Eye (tissue), 1 donor: Measurements from ENCODE around the gene TNNT3.

Experiments
- DNase-seq: peaks from one replicate; pipeline ENCODE4 v3.0.0-alpha.2; 2015

Gene TNNT3

DNA sequence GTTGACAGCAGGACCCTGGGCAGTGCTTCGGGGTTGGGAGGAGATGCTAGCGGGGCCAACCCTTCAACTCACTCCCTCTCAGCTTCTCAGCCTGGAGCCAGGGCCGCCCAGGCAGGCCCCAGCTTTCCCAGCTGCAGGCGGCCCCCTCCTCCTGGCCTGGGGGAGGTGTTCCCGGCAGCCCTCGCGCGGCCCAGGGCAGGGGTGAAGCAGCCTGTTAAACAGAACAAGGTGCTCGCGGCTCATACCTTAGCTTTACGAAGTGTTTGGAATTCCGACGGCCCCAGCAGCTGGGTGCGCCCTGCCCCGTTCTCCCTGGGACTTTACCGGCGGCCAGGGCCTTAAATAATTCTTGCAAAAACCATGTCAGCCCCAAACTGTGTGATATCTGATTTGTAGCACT lies 44.8 kb downstream of the TNNT3 start:
- no peak for DNase-seq

DNA sequence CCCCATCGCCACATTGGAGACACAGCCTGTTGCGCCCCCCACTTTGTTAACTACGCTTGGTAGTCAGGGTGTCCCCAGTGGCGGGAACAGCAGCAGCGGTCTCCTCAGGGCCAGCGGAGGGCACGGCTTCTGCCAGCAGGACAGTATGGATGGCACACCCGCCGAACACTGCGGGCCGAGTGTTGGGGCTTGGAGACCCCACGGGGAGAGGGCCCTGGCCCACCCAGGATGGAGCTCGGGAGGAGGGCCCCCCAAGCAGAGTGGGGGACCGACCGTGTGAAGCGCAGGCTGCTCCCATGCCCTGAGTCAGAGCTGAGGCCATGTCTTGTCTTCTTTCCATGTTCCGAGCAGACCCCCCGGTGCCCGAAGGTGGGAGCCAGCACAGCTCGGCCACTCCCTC lies 45.5 kb downstream of the TNNT3 start:
- DNase-seq = no peak

DNA sequence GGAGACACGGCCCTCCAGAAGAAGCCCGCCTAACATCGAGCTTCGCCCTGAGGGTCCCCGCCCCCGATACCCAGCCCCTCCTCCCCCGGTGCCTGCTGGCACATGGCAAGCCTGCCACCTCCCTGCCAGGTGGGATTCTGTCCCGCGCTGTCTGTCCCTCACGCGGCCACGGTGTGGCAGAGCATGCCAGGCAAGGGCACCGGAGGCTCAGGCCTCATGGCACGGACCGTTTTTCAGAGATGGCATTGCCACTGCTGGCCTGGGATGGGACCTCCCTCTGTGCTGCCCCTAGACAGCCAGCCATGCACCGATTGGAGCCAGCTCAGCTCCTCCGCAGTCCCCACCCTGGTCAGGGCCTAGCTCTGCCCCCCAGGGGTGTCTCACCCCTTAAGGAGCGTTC lies 47.0 kb downstream of the TNNT3 start:
- no peak for DNase-seq

DNA sequence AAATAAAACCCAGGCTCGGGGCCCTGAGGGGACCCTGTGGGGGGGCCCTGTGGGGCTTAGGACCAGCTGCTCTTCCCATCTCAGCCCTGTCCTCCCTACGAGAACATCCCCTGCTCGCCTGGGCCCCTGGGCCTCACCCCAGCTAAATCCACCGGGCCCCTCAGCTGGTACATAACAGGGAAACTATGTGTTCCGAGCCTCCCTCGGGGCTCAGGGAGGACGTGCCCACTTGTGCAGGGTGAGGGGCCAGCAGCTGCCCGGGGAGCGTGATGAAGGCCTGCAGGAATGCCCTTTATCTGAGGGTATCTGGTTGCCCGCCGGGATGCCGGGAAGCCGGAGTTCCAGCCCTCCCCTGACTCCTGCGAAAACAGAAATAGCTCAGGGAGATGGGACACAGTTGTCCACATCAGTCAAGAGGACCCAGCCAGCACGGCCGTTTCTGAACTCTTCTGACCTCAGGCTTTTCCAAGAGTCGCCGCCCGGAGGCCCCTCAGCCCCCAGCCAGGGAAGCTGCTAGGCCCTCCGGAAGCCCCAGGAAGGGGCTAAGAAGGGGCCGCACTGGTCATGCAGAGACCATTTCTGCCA lies 48.2 kb downstream of the TNNT3 start:
- no peak for DNase-seq

DNA sequence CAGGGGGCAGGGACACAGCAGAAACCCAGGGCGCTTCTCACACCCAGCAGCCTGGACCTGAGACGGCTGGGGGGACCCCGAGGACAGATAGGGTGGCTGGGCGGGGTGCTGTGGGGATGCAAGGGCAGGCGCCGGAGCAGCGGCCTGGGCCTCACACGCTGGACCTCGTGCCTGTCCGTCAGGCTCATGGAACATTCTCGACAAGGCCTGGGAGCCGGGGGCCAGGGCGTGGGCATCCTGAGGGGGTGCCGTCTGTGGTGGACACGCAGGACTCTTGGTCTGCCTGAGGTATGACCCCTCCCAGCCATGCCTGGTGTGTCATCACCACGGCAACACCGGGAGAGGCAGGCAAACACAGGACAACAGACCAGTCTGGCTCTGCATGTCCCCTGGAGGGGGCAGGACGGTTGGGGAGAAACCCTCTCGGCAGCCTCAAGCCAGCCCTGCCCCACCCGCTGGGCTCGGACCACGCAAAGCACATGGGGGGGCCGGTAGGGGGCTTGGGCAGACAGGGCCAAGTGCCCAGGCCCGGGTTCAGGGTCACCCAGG lies 49.0 kb downstream of the TNNT3 start:
- no peak for DNase-seq

DNA sequence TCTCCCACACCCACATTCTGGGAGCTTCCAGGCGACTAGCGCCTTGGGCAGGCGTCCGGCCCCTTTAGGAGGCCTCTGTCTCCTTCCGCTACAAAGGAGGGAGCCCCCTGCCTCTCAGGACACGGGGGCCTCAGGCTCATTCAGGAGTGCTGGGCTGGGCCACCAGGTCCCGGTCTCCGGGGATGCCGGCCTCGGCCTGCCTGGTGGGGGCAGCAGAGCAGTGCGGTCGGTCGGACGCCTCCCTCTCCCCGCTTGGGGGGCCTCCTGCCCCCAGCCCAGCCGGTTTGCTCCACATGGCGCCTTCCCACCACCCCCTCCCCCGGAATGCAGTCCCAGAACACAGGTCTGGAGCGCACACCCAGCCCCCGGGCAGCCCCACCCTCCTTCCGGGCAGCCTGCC lies 49.5 kb downstream of the TNNT3 start:
- DNase-seq = no peak

DNA sequence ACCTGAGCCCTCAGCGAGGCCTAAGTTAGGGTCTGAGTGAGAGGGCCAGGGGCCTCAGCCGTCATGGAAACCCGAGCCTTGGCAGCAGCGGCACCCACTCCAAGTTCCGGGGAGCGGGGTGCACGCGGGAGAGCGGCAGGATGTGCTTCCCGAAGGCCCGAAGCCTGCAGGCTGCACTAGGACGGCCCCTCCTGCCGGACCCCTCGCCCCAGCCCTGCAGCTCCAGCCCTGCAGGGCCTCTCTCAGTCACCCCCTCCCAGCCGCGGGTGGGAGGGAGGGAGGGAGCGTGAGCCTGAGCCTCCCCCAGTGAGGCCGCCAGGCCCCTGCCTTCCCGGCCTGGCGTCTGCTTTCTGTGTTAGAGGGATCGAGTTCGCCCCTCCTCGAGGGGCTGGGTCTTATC lies 50.3 kb downstream of the TNNT3 start:
- no peak for DNase-seq

DNA sequence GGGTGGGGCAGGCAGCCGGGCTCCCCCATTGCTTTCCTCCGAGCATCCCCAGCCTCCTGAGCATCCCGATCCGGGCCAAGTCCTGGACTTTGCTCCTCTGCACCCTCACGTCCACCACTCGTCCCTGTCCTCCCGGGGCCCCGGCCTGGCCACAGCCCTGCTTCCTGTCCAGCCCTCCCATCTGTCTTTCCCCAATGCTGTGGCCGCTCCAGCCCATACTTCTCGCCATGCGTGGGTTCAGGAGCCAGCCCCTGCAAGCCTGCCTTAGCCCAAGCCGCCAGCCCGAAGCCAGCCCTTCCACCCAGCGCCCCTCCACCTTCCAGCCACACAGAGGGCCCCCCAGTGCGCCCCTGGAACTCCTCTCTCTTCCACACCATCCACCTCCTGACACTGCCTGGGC lies 51.5 kb downstream of the TNNT3 start:
- DNase-seq = no peak

DNA sequence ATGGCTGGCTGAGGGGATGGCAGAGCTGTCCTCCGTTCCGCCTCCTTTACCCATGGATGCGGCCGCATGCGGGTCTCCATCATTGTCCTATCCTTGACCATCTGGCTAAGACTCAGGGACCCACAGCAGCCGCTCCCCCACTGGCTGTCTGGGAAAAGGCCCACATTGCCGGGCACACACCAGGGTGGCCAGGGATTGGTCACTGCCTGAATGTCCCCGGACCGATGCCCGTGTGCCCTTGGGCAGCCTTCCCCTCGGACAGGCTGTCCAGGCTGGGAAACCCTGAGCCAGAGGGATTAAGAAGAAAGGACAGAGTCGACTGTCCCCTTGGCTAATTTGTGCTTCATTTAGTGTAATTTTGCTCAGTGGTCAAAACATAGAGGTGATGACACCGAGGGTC lies 55.7 kb downstream of the TNNT3 start:
- DNase-seq = no peak

DNA sequence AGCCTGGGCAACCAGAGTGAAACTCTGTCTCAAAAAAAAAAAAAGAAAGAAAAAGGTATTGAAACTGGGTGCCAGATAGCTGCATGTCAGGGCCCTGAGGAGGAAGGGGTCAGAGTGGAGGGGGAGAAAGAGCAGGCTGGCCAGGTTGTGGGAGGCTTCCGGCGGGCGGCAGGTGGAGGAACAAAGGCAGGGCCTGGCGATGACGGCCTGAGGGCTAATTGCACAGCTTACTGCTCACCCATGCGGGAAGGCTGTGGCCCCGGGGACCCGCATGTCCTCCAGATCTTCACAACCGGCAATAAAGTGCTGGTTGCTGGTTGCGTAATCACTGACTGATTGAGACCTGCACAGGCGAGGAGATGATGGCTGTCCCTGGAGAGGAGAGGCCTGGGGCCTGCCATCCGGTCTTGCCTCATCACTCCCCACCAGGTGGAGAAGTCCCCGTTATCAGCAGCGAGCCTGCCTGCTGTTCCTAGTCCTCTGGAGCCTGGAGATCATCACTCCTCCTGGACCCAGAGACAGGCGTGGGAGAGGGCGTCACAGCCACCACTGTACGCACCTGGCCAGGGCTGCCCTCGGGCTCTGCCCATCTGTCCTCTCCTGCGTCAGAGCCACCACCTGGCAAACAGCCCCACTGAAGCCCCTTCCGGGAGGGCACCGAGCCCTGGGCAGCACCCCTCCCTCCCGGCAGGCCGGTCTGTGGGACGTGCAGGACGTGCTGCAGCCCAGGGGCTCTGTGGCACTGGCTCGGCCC lies 59.4 kb downstream of the TNNT3 start:
- no peak for DNase-seq

DNA sequence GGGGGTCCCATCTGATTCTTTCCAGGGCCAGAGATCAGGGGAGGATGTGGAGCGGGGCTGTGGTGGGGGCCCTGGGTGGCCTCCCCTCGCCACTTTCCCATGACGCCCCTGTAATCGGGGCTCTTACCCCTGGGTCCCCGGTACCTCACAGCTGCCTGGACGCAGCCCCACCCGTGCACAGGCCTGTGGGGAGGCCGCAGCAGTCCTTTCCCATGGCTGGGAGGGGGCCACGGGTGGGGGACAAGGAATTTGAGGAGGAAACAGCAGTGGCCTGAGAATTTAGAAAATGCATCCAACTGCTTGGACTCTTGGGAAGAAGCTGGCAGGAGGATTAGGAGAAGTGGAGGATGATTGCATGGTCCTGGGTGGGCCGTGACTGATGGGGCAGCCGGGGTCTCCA lies 60.1 kb downstream of the TNNT3 start:
- no peak for DNase-seq

DNA sequence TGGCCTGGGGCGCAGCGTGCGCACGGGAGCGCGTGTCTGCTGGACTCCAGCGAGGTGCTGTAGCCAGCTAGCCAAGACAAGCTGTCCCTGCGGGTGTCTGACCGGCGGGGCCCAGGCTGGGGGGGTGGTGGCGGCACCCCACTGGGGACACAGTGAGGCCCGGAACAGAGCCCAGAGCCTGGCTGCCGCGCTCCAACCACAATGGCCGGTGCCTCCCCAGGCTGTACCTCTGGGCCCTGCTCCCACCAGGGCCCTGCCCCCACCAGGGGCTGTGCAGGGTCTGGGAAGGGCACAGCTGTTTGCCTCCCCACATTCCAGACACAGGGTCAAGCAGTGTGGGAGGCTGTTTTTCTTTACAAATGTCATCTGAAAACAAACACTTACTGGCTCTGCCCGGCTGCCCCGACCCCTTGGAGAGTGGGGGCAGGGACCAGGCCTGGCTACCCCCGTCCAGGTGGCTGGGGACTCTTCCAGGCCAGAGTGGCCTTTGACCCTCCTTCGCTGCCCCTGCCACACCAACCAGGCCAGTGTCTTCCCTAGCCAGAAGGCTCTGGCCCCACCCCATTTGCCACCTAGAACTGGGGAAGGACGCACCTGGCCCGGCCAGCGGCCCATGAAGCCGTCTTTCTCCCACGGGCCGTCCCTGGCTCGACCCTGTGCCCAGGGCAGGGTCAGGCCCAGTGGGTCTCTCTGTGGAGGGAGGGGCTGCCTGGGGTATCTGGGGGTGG lies 63.5 kb downstream of the TNNT3 start:
- DNase-seq = no peak

DNA sequence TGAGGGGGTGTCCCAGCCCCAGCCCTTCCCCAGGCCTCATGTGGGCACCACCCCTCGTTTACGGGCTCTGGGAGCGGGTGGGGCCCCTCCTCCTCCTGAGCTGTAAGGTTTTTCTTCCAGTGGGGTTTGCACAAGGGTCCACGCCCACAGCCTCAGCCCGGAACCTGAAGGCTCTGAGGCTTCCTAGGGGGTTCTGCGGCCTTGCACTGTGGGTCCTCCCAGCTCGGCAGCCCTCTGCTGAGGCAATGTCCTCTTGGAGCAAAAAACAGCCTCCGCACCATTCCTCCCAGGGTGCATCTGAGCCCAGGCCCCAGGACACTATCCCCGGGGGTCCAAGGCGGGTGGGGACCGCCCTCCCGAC lies 64.1 kb downstream of the TNNT3 start:
- DNase-seq = no peak

DNA sequence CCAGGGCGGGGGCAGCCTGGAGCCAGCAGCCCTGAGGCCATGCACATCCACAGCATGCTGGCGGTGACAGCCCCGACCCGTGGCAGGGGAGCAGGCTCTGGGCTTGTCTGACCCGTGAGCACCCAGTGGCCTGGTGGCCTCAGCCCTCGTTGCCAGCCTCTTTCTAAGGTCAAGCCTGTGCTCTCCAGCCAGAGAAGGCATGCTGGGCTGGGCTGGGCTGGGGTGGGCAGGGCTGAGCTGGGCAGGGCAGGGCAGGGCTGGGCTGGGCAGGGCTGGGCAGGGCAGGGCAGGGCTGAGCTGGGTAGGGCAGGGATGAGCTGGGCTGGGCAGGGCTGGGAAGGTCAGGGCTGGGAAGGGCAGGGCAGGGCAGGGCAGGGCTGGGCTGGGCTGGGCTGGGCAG lies 67.5 kb downstream of the TNNT3 start:
- DNase-seq = no peak

DNA sequence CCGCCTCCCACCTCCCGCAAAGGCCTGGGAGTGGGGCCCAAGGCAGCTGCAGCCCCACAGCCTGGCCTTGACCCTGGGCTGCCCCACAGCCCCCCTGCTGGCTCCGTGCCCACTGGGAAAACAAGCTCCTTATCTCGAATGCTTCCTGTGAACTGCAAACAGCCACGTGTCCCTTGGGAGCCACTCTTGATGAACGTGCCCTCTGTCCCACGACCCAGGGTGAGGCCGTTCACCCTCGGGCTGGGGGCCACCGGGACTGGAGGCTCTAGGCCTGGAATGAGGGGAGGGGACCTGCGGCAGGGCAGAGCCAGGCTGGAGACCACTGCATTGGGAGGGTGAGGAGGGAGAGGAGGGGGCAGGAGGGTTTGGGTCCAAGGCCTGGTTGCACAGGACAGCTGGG lies 68.7 kb downstream of the TNNT3 start:
- DNase-seq = no peak
